Measurements from ENCODE around the gene CEMIP2.

The CEMIP2 gene

DNA sequence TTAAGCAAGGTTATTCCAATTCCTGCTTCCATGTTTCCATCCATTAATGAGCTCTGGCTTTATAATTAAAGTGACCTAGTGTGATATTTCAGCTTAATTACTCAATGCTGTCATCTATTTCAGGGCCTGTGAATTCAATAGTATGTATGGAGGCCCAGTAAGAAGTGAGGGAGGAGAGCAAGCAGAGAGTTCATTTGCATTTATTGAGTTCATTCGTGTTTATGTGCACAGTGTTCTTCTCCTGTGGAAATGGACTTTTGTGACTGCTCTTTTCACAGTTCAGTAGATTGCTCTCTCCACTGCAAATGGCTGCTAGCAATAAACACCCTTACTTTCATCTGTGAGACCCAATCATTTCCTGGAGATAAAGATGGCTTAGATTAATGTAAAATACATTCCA, 130.9 kb downstream of the CEMIP2 start:
- no peak for DNase-seq

DNA sequence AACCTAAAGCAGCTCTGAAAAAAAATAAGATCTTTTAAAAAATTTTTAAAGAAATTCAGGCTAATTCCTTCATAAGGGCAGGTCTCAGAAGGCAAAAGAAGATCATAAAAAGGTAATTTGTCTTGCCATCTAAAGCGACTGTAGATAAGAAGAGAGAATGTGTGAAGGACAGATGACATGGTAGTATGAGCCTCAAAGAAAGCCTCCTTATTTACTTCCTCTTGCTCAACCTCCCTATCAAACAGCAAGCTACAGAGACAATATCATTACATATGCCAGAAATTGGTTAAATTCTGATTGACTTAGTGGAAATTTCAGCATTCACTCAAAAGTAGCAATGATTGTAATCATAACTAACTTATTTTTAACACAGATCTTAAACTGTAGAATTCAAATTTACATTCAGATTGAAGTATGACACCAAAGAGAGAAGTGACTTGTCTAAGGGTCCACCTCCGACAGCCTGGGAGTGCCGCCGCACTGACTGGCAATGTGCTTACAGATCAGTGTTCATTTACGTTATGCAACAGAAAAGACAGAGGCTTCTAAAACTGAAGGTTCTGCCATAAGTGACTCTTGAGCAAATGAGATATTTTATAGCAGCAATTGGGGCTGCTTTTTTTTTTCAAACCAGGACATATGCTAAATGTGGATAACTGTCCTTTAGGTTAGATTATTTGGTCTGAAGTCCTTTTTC, 132.0 kb downstream of the CEMIP2 start:
- no peak for DNase-seq

DNA sequence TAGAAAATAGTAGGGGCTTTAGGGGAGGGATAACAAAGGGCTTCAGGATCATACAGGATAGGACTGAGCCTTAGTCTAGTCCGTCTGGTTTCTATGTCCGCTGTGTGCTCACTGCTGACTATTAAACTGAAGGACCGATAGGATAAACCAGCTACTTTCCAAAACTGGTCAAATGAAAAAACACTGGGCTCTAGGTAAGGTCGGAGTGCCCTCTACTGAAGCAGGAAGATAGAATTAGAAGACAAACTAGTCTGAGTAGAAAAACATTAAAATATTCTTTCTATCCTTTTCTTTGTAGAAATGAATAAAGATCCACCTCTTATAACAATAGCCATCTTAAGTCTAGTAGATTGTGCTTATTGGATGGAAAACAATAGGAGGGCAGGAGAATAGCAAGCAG, 133.6 kb downstream of the CEMIP2 start:
- DNase-seq: no peak

Data from HCEC 1CT (cell line).